Endothelial cell of coronary artery (primary cell): ENCODE data around the gene LIPN. TPM values are rescaled to one million over a fixed set of nuclear protein-coding genes. Genes with fewer than 3 reads are reported as not detected.

Source experiments
- total RNA-seq: library from RNA; depleted of rRNA; stranded (reverse); fragments of >200 nt; gene quantifications from 2 replicates; pipeline ENCODE4 v1.2.3, GENCODE V29; 2014

LIPN gene
- total RNA-seq, result not detected in 2 replicates

DNA sequence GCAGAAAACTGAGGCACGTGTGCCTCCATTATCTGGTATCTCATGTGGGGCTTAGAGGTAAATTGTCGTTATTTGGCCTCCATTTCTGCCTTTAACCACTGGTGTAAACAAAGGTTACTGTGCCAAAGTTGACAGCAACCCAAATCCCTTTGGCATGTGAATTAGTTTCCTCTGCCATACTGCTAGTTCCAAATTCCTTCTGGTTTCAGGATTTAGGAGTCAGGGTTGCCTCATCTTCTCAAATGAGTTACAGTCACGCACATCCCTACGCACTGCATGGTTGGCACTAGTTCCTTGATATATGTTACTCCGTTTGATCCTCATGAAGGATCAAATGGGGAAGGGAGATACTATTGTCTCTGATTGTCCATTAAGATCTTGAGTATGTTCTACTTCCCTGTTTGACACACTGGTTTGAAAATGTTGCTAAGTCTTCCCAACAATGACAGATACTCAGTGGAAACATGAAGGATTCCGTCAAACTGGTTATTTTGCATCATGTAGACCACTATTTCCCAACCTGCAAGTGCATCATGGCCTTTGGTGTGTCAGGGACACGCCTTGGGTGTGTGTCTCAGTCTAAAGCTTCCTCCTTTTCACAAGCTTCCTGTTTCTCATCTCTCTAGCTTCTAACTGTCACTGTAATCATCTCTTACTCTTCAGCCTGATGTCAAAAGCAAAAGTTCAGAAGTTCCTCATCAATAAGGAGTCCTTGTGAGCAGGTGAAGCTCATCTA is at the start of gene LIPN:
Gene LIPN (plus strand): TSS at position 655 of the 736 bp plus-strand sequence. CDS start 1,386 bp downstream, outside the sequence.

GRCh38 chr10:88802523-88803285 is 42.9 kb downstream of the LIPN start, which contains the start of gene LIPM:
Gene LIPM, plus strand, starts transcription at chr10:88802730. Its CDS starts 167 bp downstream, at chr10:88802897.

Other genes with a start within 250 kb of the LIPN start
- gene RNLS, start 176.7 kb upstream of the LIPN start, total RNA-seq, result 1.5 and 3.6 TPM in 2 replicates
- gene LIPJ, start 173.3 kb upstream of the LIPN start, total RNA-seq, result under 0.01 TPM in 1 of 2 replicates, not detected in the other
- gene LIPF, start 95.6 kb upstream of the LIPN start, total RNA-seq, result not detected in 2 replicates
- not detected in 2 replicates for gene LIPK, start 53.8 kb upstream of the LIPN start, total RNA-seq
- not detected in 2 replicates for gene LIPM, start 42.7 kb downstream of the LIPN start, total RNA-seq
- gene ANKRD22, start 91.8 kb downstream of the LIPN start, total RNA-seq, result not detected in 2 replicates
- 0.81 and 3.2 TPM in 2 replicates for gene STAMBPL1, start 120.2 kb downstream of the LIPN start, total RNA-seq
- gene ACTA2, start 192.8 kb downstream of the LIPN start, total RNA-seq, result 8.1 and 140 TPM in 2 replicates
- gene FAS, start 230.8 kb downstream of the LIPN start, total RNA-seq, result 20.5 and 25.9 TPM in 2 replicates